ENCODE measurements around the gene ADGRG6.

Gene ADGRG6

DNA sequence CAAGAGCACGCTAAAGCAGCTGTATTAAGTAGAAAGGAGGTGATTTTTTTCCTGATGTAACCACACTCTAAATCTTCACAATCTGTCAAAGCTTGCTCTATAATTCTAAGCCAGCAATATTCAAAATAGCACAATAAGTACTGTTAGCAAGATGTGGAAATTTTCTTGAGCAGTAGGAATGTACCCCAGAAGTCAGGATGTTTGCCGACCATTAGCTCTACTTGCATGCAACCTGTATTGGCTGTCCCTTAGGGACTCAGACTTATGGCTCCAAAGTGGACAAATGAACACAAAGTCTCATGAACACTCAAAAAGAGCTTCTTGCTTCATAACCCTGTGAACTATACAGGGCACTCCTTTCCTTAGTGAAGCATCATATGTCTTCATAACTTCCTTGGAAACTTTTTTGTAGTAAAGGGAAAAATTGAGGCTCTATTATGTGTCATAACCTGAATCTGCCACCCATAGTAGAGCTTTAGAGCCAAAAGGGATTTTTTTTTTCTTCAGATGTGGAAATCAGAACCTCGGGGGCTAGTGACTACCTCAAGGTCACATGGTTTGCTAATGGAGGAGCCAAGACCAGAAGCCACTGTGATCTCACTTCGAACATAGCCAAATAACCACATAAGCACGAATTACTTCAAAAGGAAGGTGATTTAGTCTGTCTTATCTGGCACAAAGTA, 54.5 kb downstream of the ADGRG6 start:
- TF ChIP-seq ZNF274 (IDR thresholded peaks at IDR 0.05; ENCODE audit: low read depth, low read length): no peak
- H3K4me3 ChIP-seq (ENCODE audit: low read length): no peak overlapping the region

DNA sequence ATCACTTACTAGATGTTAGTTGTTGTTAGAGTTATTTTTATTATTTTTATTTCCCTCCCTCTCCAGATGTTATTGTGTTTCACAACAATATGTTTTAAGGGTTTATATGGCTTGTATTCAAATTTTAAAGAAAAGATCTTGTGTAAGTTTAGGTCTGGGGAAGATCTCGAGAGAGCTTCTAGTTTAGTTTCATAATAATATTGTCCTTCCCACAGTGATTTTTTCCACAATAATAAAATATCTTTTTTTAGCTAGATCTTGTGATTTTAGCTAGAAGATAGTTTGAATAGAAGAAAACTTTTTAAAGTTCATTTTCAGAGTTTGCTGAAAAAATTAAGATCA, 55.0 kb downstream of the ADGRG6 start:
- no peak for TF ChIP-seq ZNF274 (IDR thresholded peaks at IDR 0.05; ENCODE audit: low read depth, low read length)
- no peak overlapping the region for H3K4me3 ChIP-seq (ENCODE audit: low read length)

DNA sequence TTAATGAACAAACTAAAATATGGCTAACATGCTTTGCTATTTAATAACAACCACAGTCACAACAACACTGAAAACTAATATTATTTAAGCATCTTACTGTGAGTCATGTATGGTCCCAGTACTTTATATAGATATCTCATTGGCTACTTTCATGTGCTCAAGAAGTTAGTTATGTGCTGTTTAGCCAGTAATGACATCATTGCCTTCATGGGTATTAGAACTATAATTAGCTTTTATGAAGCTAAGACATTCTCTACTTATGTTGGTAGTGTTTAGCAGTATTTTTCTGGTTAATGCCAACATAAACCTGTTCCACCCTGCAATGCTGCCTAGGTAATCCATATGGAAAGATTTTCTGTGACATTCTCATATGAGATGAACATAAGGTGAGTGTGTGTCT, 56.1 kb downstream of the ADGRG6 start:
- H3K4me3 ChIP-seq (ENCODE audit: low read length): no peak overlapping the region
- TF ChIP-seq ZNF274 (IDR thresholded peaks at IDR 0.05; ENCODE audit: low read depth, low read length): no peak

DNA sequence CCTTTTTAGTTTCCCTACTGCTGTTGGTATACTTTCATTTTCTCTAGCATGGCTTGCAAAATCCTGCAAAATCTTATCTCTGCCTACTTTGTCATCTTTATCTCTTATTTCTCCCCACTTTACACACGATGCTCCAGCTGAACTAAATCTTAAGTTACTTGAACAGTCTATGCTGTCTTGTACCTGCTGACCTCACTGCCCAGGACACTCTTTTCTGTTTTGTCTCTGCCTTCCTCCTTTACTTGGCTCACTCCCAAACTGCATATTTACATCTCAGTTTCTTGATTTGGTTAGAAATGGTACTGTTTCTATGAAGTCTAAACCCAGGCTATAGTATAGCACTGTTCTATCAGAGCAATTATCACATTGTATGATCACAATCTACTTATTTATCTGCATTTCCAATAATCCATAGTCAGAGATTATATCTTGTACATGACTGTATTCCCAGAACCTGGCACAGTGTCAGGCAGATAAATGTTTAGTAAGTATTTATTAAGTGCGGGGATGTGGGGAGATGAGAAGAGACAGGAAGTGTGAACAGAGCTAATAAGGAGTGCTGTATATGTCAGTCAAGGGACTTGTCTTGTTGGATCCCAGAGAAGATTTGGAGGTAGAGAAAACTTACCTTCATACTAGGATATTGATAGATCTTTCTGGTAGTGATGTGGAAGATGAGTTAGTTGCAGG, 57.6 kb downstream of the ADGRG6 start:
- TF ChIP-seq ZNF274 (IDR thresholded peaks at IDR 0.05; ENCODE audit: low read depth, low read length): no peak
- no peak overlapping the region for H3K4me3 ChIP-seq (ENCODE audit: low read length)

DNA sequence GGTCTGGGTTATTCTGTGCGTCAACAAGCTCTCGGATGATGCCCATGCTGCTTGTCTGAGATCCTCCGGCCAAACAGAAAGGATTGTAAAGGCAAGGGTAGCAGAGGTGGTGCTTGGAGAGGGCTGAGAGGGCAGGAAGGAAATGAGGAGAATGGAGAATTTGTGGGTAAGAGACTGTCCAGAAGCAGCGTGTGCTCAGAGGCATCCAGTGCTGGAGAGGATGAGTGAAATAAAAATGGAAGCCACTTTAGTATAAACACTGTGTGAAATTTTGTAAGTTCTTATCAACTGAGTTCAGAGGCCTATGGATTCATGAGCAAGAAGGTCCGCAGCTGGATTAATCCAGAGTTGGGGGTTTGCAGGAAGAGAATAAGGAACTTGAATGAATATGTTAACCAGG, 59.5 kb downstream of the ADGRG6 start:
- TF ChIP-seq ZNF274 (IDR thresholded peaks at IDR 0.05; ENCODE audit: low read depth, low read length): no peak
- no peak overlapping the region for H3K4me3 ChIP-seq (ENCODE audit: low read length)

DNA sequence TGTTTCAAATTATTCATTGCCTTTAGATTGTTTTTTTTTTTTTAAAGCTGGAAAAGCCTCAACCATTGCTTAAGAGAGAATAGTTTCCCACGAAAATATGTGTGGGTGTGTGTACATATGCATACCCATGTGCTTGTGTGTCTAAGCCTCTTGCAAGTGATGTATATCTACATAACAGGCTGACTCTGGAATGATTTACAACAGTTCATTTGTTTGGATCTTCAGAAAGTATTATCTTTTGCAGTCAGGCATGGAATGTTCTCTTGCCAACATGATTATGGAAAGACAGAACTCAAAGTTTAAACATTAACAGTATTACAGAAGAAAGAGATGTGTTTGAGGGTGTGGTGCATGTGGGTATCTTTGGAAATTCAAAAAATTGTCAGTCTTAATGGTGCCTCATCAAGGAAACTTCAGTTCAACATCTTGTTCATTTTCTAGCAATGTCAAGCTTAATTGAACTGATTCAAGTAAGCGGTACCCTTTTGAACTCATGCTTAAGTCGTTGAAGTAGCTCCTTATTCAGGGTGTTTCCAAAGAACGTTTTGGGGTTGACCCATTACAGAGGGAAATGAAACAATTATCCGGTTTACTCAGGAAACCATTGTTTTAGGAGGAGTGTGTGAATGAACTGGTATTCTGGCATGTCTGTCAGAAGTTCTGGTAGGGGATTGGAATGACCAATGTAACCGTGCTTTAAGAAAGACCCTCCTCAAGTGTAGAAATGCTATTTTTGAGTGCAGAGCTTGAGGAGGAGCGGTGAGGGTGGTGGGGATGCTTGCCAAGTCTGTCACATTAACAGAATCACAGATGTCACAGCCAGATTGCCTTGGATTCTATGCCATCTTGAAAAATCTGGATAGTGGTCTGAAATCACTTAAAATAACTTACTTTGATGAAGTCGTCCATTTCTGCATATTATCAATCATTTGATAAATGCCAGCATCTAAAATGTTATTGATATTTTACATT, 60.3 kb downstream of the ADGRG6 start:
- no peak overlapping the region for H3K4me3 ChIP-seq (ENCODE audit: low read length)
- no peak for TF ChIP-seq ZNF274 (IDR thresholded peaks at IDR 0.05; ENCODE audit: low read depth, low read length)

DNA sequence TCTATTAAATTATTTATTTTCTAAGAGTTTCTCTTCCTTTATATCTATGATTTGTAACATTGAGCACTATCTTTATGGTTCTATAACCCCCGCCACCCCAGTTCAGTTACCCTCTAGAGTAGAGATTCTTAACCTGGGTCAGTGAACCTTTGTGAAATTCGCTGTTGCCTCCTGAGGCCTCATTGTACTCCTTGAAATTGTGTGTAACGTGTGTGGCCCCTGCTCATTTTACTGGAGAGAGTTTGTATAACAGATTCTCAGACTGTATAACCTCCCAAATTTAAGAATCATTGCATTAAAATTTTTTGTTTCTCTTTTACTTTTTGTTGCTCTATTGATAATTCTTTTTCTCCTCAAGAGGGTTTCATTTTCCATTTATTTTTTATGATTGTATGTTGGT, 65.3 kb downstream of the ADGRG6 start:
- H3K4me3 ChIP-seq (ENCODE audit: low read length): no peak overlapping the region
- no peak for TF ChIP-seq ZNF274 (IDR thresholded peaks at IDR 0.05; ENCODE audit: low read depth, low read length)

DNA sequence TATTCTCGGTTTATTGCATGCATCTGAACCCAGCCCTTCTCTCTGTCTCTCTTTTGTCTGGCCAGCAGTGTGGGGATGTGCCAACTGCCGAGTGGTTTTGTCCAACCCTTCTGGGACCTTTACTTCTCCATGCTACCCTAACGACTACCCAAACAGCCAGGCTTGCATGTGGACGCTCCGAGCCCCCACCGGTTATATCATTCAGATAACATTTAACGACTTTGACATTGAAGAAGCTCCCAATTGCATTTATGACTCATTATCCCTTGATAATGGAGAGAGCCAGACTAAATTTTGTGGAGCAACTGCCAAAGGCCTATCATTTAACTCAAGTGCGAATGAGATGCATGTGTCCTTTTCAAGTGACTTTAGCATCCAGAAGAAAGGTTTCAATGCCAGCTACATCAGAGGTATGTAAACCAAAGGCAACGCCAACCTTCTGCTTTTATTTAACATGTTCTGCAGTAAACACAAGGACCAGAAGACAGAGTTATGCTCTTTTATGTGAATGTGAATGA, 65.8 kb downstream of the ADGRG6 start:
- no peak for TF ChIP-seq ZNF274 (IDR thresholded peaks at IDR 0.05; ENCODE audit: low read depth, low read length)
- no peak overlapping the region for H3K4me3 ChIP-seq (ENCODE audit: low read length)

DNA sequence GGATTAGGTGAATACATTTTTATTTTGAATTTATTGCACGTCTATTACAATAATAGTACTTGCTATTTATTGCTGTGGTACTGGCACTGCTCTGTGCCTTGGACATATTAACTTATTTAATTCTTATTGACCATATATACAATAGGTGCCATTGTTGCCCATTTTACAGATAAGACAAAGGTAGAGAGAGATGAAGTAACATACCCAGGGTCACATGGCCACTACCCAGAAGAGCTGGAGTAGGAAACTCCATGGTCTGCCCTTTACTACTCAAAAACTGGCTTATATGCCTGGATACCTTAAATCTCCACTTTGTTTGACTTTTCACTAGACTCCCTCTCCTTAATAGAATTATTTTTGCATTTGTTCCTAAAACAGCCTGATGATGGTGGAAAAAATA, 67.5 kb downstream of the ADGRG6 start:
- no peak for TF ChIP-seq ZNF274 (IDR thresholded peaks at IDR 0.05; ENCODE audit: low read depth, low read length)
- no peak overlapping the region for H3K4me3 ChIP-seq (ENCODE audit: low read length)

DNA sequence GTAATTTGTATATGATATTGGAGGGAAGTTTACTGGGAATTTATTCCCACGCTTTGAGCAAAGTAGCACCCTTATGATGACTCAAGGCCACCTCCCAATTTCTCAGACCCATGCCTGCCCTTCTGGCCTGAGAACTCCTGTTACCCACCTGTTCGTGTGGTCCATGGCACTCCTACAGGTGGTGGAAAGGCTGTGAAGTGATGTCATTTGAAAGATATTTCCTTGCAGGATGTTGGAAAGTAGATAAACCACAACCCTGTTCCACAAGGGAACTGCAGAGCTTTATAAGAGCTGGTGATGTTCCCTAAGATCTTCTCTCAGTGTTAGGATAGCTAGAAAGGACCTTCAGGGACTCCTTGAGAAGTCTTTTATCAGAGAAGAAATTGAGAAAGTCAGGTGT, 70.5 kb downstream of the ADGRG6 start:
- no peak for TF ChIP-seq ZNF274 (IDR thresholded peaks at IDR 0.05; ENCODE audit: low read depth, low read length)
- no peak overlapping the region for H3K4me3 ChIP-seq (ENCODE audit: low read length)

DNA sequence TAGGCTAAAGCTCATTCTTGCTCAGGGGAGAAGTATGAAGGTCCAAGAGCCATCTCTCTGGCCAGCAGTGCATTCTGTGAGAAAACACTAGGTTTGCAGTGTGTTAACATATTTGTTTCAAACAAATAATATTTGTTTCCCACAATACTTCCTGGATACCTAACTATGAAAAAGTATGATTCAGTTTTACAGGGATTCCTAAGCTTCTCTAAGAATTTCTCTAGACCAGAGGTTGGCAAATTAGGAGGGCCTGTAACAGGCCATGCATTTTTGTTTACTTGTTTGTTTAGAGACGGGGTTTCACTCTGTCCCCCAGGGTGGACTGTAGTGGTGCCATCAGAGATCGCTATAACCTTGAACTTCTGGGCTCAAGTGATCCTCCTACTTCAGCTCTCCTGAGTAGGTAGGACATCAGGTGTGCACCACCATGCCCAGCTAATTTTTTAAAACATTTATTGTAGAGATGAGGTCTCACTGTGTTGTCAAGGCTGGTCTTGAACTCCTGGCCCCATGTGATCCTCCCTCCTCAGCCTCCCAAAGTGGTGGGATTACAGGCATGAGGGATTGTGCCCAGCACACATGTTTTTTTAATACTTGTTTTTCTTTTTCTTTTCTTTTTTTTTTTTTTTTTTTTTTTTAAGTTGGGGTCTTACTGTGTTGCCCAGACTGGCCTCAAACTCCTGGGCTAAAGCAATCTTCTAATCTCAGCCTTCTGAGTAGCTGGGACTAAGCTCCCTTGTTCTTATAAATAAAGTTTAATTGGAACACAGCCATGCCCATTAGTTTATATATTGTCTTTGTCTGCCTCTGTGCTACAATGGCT, 71.7 kb downstream of the ADGRG6 start:
- TF ChIP-seq ZNF274 (IDR thresholded peaks at IDR 0.05; ENCODE audit: low read depth, low read length): no peak
- H3K4me3 ChIP-seq (ENCODE audit: low read length): no peak overlapping the region

DNA sequence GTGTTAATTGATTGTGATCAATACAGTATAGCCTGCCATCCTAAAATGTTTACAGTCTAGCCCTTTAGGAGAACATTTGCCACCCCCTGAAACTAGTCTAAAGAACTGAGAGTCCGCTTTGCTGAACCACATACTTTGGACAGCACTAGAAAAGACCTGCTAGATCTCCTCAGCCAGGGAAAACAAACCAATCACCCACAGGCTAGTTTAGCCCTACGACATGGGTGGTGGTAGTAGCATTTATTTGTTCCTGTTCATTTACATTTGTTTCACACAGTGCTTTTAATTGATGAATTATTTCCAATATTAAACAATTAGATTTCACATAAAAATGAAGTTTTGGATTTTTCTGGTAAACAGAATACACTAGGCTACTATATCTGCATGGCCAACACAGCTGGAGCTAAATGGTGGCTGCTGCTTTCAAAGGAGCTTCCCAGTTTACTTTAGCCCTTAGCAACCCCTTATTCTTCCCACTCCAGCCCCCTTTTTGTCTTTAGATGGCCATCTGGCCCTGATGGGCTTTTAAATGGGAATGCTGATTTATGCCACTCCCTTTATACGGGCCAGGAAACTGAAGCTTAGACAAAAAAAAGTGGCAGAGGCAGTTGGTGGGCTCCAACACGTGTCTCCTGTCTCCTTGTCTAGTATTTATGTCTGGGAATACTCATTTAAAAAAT, 72.4 kb downstream of the ADGRG6 start:
- no peak for TF ChIP-seq ZNF274 (IDR thresholded peaks at IDR 0.05; ENCODE audit: low read depth, low read length)
- H3K4me3 ChIP-seq (ENCODE audit: low read length): no peak overlapping the region

Data from GM08714 (cell line).